Nephron (organoid): ENCODE measurements around the gene RHOD.

Source experiments
- H3K27ac Mint-ChIP-seq, 3 experiments: 2 replicates each; pipeline ENCODE4 v1.8.0; 2020; ENCODE audit warnings: mixed read lengths in 3 of 3, mild to moderate bottlenecking in 2 of 3, moderate library complexity in 1 of 3
- H3K27me3 Mint-ChIP-seq: 2 replicates; pipeline ENCODE4 v1.8.0; 2021; ENCODE audit warnings: low read depth, mild to moderate bottlenecking, moderate library complexity, mixed read lengths
- H3K36me3 Mint-ChIP-seq: 2 replicates; pipeline ENCODE4 v1.8.0; 2020; ENCODE audit warnings: low read depth, mixed read lengths
- H3K4me1 Mint-ChIP-seq: 2 replicates; pipeline ENCODE4 v1.8.0; 2020; ENCODE audit warnings: mixed read lengths
- H3K4me3 Mint-ChIP-seq, 3 experiments: 2 replicates each; pipeline ENCODE4 v1.8.0; 2020; ENCODE audit warnings: mild to moderate bottlenecking in 3 of 3, mixed read lengths in 3 of 3, moderate library complexity in 2 of 3
- H3K9me3 Mint-ChIP-seq: 2 replicates; pipeline ENCODE4 v1.8.0; 2020; ENCODE audit warnings: mixed read lengths
- CTCF ChIP-seq, 3 experiments: fragments of 200-600 bp; sonication (generic); IDR thresholded peaks; one replicate each; pipeline ENCODE4 v1.5.0; 2021; ENCODE audit warnings: antibody characterized with exemption in 3 of 3; ENCODE audit not compliant: unreplicated experiment in 3 of 3

The RHOD gene

GRCh38 chr11:67027943-67028542 lies 28.6 kb upstream of the RHOD start:
- no peak for TF ChIP-seq CTCF (IDR thresholded peaks at IDR 0.05; ENCODE audit: unreplicated experiment in 3 of 3)
- Mint-ChIP-seq H3K9me3 (no peaks in the 10 kb centered on the region), H3K36me3 (no peaks in the 10 kb centered on the region), H3K27ac (no peak overlapping the region), H3K4me3 (no peak overlapping the region), H3K4me1 (peaks cover 5% of the 10 kb centered on the region), H3K27me3 (peaks cover 52% of the 10 kb centered on the region)

- Mint-ChIP-seq H3K36me3 (no peaks in the 10 kb centered on the region), H3K27ac (no peak overlapping the region), H3K27me3 (peaks cover 48% of the 10 kb centered on the region), H3K9me3 (no peaks in the 10 kb centered on the region), H3K4me1 (peaks cover 12% of the 10 kb centered on the region), H3K4me3 (no peak overlapping the region)
- TF ChIP-seq CTCF (IDR thresholded peaks at IDR 0.05; ENCODE audit: unreplicated experiment in 3 of 3): no peak
These were observed 27.5 kb upstream of the RHOD start for GRCh38 chr11:67029146-67029545.

- H3K4me3 Mint-ChIP-seq: no peak overlapping the region
- peaks cover 14% of the 10 kb centered on the region for H3K4me1 Mint-ChIP-seq
- no peak overlapping the region for H3K27ac Mint-ChIP-seq
- H3K36me3 Mint-ChIP-seq: no peaks in the 10 kb centered on the region
- peaks cover 32% of the 10 kb centered on the region for H3K27me3 Mint-ChIP-seq
- H3K9me3 Mint-ChIP-seq: no peaks in the 10 kb centered on the region
- no peak for TF ChIP-seq CTCF (IDR thresholded peaks at IDR 0.05; ENCODE audit: unreplicated experiment in 3 of 3)
These were observed 25.7 kb upstream of the RHOD start for GRCh38 chr11:67030976-67031375.

- Mint-ChIP-seq H3K9me3 (no peaks in the 10 kb centered on the region), H3K4me3 (no peak overlapping the region), H3K27ac (no peak overlapping the region), H3K4me1 (peaks cover 14% of the 10 kb centered on the region), H3K36me3 (no peaks in the 10 kb centered on the region), H3K27me3 (peaks cover 24% of the 10 kb centered on the region)
- TF ChIP-seq CTCF (IDR thresholded peaks at IDR 0.05; ENCODE audit: unreplicated experiment in 3 of 3): no peak
These were observed 24.7 kb upstream of the RHOD start for GRCh38 chr11:67031791-67032561.

GRCh38 chr11:67032830-67033551 lies 23.7 kb upstream of the RHOD start:
- Mint-ChIP-seq H3K27ac (no peak overlapping the region), H3K4me1 (peaks cover 14% of the 10 kb centered on the region), H3K9me3 (no peaks in the 10 kb centered on the region), H3K27me3 (peaks cover 24% of the 10 kb centered on the region), H3K4me3 (no peak overlapping the region), H3K36me3 (no peaks in the 10 kb centered on the region)
- no peak for TF ChIP-seq CTCF (IDR thresholded peaks at IDR 0.05; ENCODE audit: unreplicated experiment in 3 of 3)
